ENCODE measurements around the gene LIPK.
A peak's percentile ranks its signal among the peaks of the same experiment; 100 is the strongest.
"Not testable (repeated sequence)": the region's sequence is repeated elsewhere in the genome, so short reads cannot be mapped to it uniquely, and the experiment has no call there.

Gene LIPK

GRCh38 chr10:88705958-88706357 lies at the start of gene LIPK:
TSS of gene LIPK (plus strand) at chr10:88706249. CDS start at chr10:88724544, 18,295 bp downstream.
- no peak for DNase-seq

GRCh38 chr10:88657901-88658300 lies 48.1 kb upstream of the LIPK start:
- DNase-seq, result peak; percentile 6

GRCh38 chr10:88659725-88660597 lies 46.1 kb upstream of the LIPK start:
- peak; percentile 23 for DNase-seq

- DNase-seq, result peak; percentile 35
Measured at GRCh38 chr10:88660598-88660884, 45.5 kb upstream of the LIPK start.

- DNase-seq, result peak; percentile 4
Measured at GRCh38 chr10:88661018-88661417, 45.0 kb upstream of the LIPK start.

GRCh38 chr10:88661577-88661976 lies 44.5 kb upstream of the LIPK start:
- no peak for DNase-seq

GRCh38 chr10:88663153-88663552 lies 42.9 kb upstream of the LIPK start:
- DNase-seq, result not testable (repeated sequence)

GRCh38 chr10:88664142-88664541 lies 41.9 kb upstream of the LIPK start, which contains the start of gene LIPF:
TSS of gene LIPF (plus strand) at chr10:88664442. CDS start at chr10:88667298, 2,856 bp downstream.
- no peak for DNase-seq

GRCh38 chr10:88668465-88668864 lies 37.6 kb upstream of the LIPK start:
- DNase-seq, result no peak

GRCh38 chr10:88670497-88670896 lies 35.6 kb upstream of the LIPK start:
- DNase-seq, result no peak

- DNase-seq, result no peak
Measured at GRCh38 chr10:88672041-88672440, 34.0 kb upstream of the LIPK start.

- DNase-seq, result no peak
Measured at GRCh38 chr10:88676283-88677060, 29.6 kb upstream of the LIPK start.

GRCh38 chr10:88680958-88681357 lies 25.1 kb upstream of the LIPK start:
- DNase-seq, result no peak

- DNase-seq, result no peak
Measured at GRCh38 chr10:88682491-88682890, 23.6 kb upstream of the LIPK start.

- peak; percentile 54 for DNase-seq
Measured at GRCh38 chr10:88687853-88688467, 18.1 kb upstream of the LIPK start.

- no peak for DNase-seq
Measured at GRCh38 chr10:88689366-88689765, 16.7 kb upstream of the LIPK start.

- peak; percentile 27 for DNase-seq
Measured at GRCh38 chr10:88693392-88694020, 12.5 kb upstream of the LIPK start.

GRCh38 chr10:88702848-88703597 lies 3.0 kb upstream of the LIPK start:
- peak; percentile 95 for DNase-seq

GRCh38 chr10:88707429-88708155 lies 1.5 kb downstream of the LIPK start:
- DNase-seq, result peak; percentile 39

- peak; percentile 69 for DNase-seq
Measured at GRCh38 chr10:88709361-88709760, 3.3 kb downstream of the LIPK start.

GRCh38 chr10:88715517-88715916 lies 9.5 kb downstream of the LIPK start:
- no peak for DNase-seq

- DNase-seq, result peak; percentile 49
Measured at GRCh38 chr10:88721392-88721791, 15.3 kb downstream of the LIPK start.

All from NCI-H69 (cell line).